Esophagus squamous epithelium (tissue), 5 donors: Measurements from ENCODE around the gene NHS. TPM values are rescaled to one million over a fixed set of nuclear protein-coding genes. Genes with fewer than 3 reads are reported as not detected.

Experiments used
- DNase-seq: peaks from one replicate; lab custom pipeline; 2025; lab: John Stamatoyannopoulos, UW
- H3K27ac ChIP-seq, 4 donors: fragments of 200-600 bp; sonication (generic); one replicate each; pipeline ENCODE4 v1.5.1; 2016 to 2019; ENCODE audit warnings: mild to moderate bottlenecking in 1 of 4
- H3K27me3 ChIP-seq, 4 donors: fragments of 200-600 bp; sonication (generic); 1 replicate in 3 of 4; 2 replicates in 1 of 4; pipeline versions ENCODE4 v1.5.1 to v1.6.0; 2017 to 2021; ENCODE audit warnings: antibody characterized with exemption in 1 of 4
- H3K36me3 ChIP-seq, 3 donors: fragments of 200-600 bp; sonication (generic); one replicate each; pipeline ENCODE4 v1.5.1; 2016 to 2019
- H3K4me1 ChIP-seq, 3 donors: fragments of 200-600 bp; sonication (generic); one replicate each; pipeline ENCODE4 v1.5.1; 2017 to 2019
- H3K4me3 ChIP-seq, 4 donors: fragments of 200-600 bp; sonication (generic); 1 replicate in 3 of 4; 2 replicates in 1 of 4; pipeline ENCODE4 v1.5.1; 2016 to 2019; ENCODE audit warnings: mild to moderate bottlenecking in 2 of 4, moderate library complexity in 1 of 4
- H3K9me3 ChIP-seq, 3 donors: fragments of 200-600 bp; sonication (generic); one replicate each; pipeline ENCODE4 v1.5.1; 2016 to 2019
- CTCF ChIP-seq, 6 experiments: fragments of 450-650 bp in 4 of 6; fragments of 200-600 bp in 2 of 6; sonication (generic) in 2 of 6; IDR thresholded peaks; one replicate each; pipeline ENCODE4 v1.5.1; 2016 to 2019; ENCODE audit warnings: antibody characterized with exemption in 6 of 6, mild to moderate bottlenecking in 4 of 6, moderate library complexity in 4 of 6
- POLR2A ChIP-seq, 4 donors: fragments of 450-650 bp; IDR thresholded peaks; one replicate each; pipeline ENCODE4 v1.6.1; 2017; ENCODE audit warnings: antibody characterized with exemption in 4 of 4, mild to moderate bottlenecking in 4 of 4, moderate library complexity in 3 of 4
- whole genome bisulfite sequencing, 2 donors: methylation state at CpG; one replicate each; pipeline ENCODE4 v1.1.5; 2018; 5-methylcytosine and 5-hydroxymethylcytosine counted together
- intact Hi-C: fragments of 100-400 bp; cut with DNase I; formaldehyde crosslinking; loops from one replicate; pipeline ENCODE4 v1.15.0; 2022
- total RNA-seq, 4 donors: library from RNA; depleted of rRNA; stranded (reverse); fragments of >200 nt; gene quantifications; one replicate each; pipeline ENCODE4 v1.1.0, GENCODE V29; 2016
- donor health status: DM: yes; HTN: yes; CAD: no.

Gene NHS
- total RNA-seq, 4 donors from 2014 or later: 1.2 to 3.4 (median 2.6) TPM

- H3K9me3 ChIP-seq: no peaks in the 10 kb centered on the region
- H3K4me3 ChIP-seq: no peak overlapping the region
- H3K27me3 ChIP-seq: no peaks in the 10 kb centered on the region
- H3K27ac ChIP-seq: no peak overlapping the region
- intact Hi-C loops: no loop called here
- H3K4me1 ChIP-seq: no peaks in the 10 kb centered on the region
- TF ChIP-seq CTCF (IDR thresholded peaks at IDR 0.05) (no peak), POLR2A (IDR thresholded peaks at IDR 0.05) (no peak)
- 46% methylated on average over 2 of the region's 2 CpGs; no CpG with 5 or more reads in 1 of the 2 donors for WGBS, 2 donors
- DNase-seq: no peak
- no peaks in the 10 kb centered on the region for H3K36me3 ChIP-seq
These were observed 328.2 kb downstream of the NHS start for GRCh38 chrX:17703201-17703600.

- H3K9me3 ChIP-seq: no peaks in the 10 kb centered on the region
- H3K27ac ChIP-seq: no peak overlapping the region
- H3K27me3 ChIP-seq: no peaks in the 10 kb centered on the region
- whole genome bisulfite sequencing, 2 donors: 79 to 93% methylated on average over 2 of the region's 2 CpGs
- H3K36me3 ChIP-seq: no peaks in the 10 kb centered on the region
- TF ChIP-seq POLR2A (IDR thresholded peaks at IDR 0.05): no peak
- no peak for TF ChIP-seq CTCF (IDR thresholded peaks at IDR 0.05)
- H3K4me1 ChIP-seq: no peaks in the 10 kb centered on the region
- H3K4me3 ChIP-seq: no peak overlapping the region
- DNase-seq: no peak
- intact Hi-C loops: no loop called here
These were observed 330.2 kb downstream of the NHS start for GRCh38 chrX:17705211-17705610.

GRCh38 chrX:17706676-17707075, 331.7 kb downstream of the NHS start:
- Histone ChIP-seq H3K27me3 (no peaks in the 10 kb centered on the region), H3K4me3 (no peak overlapping the region), H3K36me3 (no peaks in the 10 kb centered on the region), H3K4me1 (no peaks in the 10 kb centered on the region), H3K9me3 (no peaks in the 10 kb centered on the region), H3K27ac (no peak overlapping the region)
- no peak for TF ChIP-seq CTCF (IDR thresholded peaks at IDR 0.05)
- TF ChIP-seq POLR2A (IDR thresholded peaks at IDR 0.05): no peak
- 83 to 94% methylated on average over 2 to 4 of the region's 4 CpGs for WGBS, 2 donors
- intact Hi-C loops: no loop called here
- no peak for DNase-seq

GRCh38 chrX:17707731-17708130, 332.7 kb downstream of the NHS start:
- no peak overlapping the region for H3K4me3 ChIP-seq
- no peaks in the 10 kb centered on the region for H3K27me3 ChIP-seq
- 30 to 54% methylated on average over 3 of the region's 3 CpGs for WGBS, 2 donors
- intact Hi-C loops: no loop called here
- H3K4me1 ChIP-seq: no peaks in the 10 kb centered on the region
- no peak overlapping the region for H3K27ac ChIP-seq
- H3K36me3 ChIP-seq: no peaks in the 10 kb centered on the region
- TF ChIP-seq CTCF (IDR thresholded peaks at IDR 0.05) (no peak), POLR2A (IDR thresholded peaks at IDR 0.05) (no peak)
- no peaks in the 10 kb centered on the region for H3K9me3 ChIP-seq
- DNase-seq: no peak

- 58% methylated on average over 1 of the region's 1 CpG; no CpG with 5 or more reads in 1 of the 2 donors for WGBS, 2 donors
- H3K36me3 ChIP-seq: no peaks in the 10 kb centered on the region
- intact Hi-C loops: no loop called here
- H3K9me3 ChIP-seq: no peaks in the 10 kb centered on the region
- no peak overlapping the region for H3K4me3 ChIP-seq
- DNase-seq: no peak
- H3K27me3 ChIP-seq: no peaks in the 10 kb centered on the region
- H3K27ac ChIP-seq: no peak overlapping the region
- no peaks in the 10 kb centered on the region for H3K4me1 ChIP-seq
- TF ChIP-seq CTCF (IDR thresholded peaks at IDR 0.05): no peak
- no peak for TF ChIP-seq POLR2A (IDR thresholded peaks at IDR 0.05)
These were observed 335.9 kb downstream of the NHS start for GRCh38 chrX:17710871-17711301.
